H1 (cell line): ENCODE results near the gene NCOA5. TPM values are rescaled to one million over a fixed set of nuclear protein-coding genes. Genes with fewer than 3 reads are reported as not detected.

Experiments
- HDAC2 ChIP-seq, 2 experiments: fragments of 300-600 bp in 1 of 2; sonication (generic) in 1 of 2; IDR thresholded peaks; 2 replicates each; pipeline ENCODE4 v1.6.1; 2011 to 2012; ENCODE audit warnings: low read depth in 2 of 2, low read length in 2 of 2, mild to moderate bottlenecking in 2 of 2, moderate library complexity in 2 of 2, borderline replicate concordance in 1 of 2, inconsistent platforms in 1 of 2
- RAD21 ChIP-seq, 2 experiments: IDR thresholded peaks in 1 of 2; conservative IDR thresholded peaks in 1 of 2; 2 replicates each; pipeline ENCODE4 v1.6.1; 2011; ENCODE audit warnings: low read depth in 2 of 2, low read length in 2 of 2, improper control_type of control experiment in 1 of 2, inconsistent platforms in 1 of 2, mild to moderate bottlenecking in 1 of 2, moderate library complexity in 1 of 2
- polyA plus RNA-seq, 7 experiments: library from polyadenylated mRNA; depleted of rRNA in 3 of 7; stranded (reverse) in 5 of 7; unstranded in 2 of 7; fragments of >200 nt in 5 of 7; fragments of 200-250 nt in 2 of 7; gene quantifications; 1 replicate in 5 of 7; 2 replicates in 1 of 7; 4 replicates in 1 of 7; pipeline versions ENCODE4 v1.2.1 to v1.2.3, GENCODE V29; 2011 to 2013; ENCODE audit warnings: missing spikeins in 2 of 7, mixed read lengths in 2 of 7
- total RNA-seq: library from RNA; stranded (reverse); fragmentation: NEBNext Ultra II Directional; extraction: Animal tissue kit (Norgen Biotek cat#: 25700); gene quantifications from 2 replicates; pipeline ENCODE4 v1.2.1, GENCODE V29; 2021
- TF ChIP-seq, protein P1 (sequence below), 3 experiments: IDR thresholded peaks; 1 replicate in 2 of 3; 2 replicates in 1 of 3; pipeline versions ENCODE4 v1.5.1 to v1.6.1; 2011; ENCODE audit warnings: low read length in 3 of 3, mild to moderate bottlenecking in 3 of 3, inconsistent platforms in 2 of 3, low read depth in 1 of 3, moderate library complexity in 1 of 3; ENCODE audit not compliant: insufficient read depth in 1 of 3; ENCODE audit errors: control extremely low read depth in 1 of 3

Gene NCOA5
- total and polyA plus RNA-seq, 2 of the 8 experiments (the other 6 are each of a cell fraction or from before 2014, with no cell fraction given): 20.4 to 29.0 TPM

DNA sequence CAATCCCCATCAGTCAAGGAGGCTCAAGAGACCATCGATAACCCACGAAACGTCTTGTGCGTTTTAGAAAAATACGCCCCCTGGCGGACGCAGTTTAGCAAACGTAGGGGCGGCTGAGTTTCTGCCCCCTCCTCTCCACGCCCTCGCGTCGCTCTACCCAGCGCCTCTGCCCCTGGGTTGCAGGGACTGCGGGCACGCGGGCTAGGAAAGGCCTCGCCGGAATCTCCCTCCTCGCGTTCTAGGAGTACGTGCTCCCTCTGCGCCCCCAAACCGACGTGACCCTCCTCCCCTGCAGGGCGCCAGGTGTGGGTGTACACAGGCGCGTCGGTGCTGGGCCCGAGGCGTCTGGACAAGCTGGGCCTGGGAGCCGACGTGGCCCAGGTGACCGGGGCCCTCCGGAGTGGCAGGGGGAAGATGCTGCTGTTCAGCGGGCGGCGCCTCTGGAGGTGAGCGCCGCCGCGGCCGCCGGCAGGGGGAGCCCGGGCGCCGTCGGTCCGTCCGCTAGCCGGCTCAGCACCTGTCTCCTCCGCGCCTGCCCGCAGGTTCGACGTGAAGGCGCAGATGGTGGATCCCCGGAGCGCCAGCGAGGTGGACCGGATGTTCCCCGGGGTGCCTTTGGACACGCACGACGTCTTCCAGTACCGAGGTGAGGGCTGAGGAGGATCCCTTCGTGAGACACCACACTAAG lies 75.8 kb downstream of the NCOA5 start (continued):
- TF ChIP-seq, protein P1, sequence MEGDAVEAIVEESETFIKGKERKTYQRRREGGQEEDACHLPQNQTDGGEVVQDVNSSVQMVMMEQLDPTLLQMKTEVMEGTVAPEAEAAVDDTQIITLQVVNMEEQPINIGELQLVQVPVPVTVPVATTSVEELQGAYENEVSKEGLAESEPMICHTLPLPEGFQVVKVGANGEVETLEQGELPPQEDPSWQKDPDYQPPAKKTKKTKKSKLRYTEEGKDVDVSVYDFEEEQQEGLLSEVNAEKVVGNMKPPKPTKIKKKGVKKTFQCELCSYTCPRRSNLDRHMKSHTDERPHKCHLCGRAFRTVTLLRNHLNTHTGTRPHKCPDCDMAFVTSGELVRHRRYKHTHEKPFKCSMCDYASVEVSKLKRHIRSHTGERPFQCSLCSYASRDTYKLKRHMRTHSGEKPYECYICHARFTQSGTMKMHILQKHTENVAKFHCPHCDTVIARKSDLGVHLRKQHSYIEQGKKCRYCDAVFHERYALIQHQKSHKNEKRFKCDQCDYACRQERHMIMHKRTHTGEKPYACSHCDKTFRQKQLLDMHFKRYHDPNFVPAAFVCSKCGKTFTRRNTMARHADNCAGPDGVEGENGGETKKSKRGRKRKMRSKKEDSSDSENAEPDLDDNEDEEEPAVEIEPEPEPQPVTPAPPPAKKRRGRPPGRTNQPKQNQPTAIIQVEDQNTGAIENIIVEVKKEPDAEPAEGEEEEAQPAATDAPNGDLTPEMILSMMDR (IDR thresholded peaks at IDR 0.05; ENCODE audit: control extremely low read depth in 1 of 3, insufficient read depth in 1 of 3, low read depth in 1 of 3, low read length in 3 of 3): peak; percentile 75 to 95 (median 80)
- TF ChIP-seq RAD21 (IDR thresholded peaks at IDR 0.05 in 1 of 2, conservative IDR thresholded peaks at IDR 0.05 in 1 of 2; ENCODE audit: low read depth in 2 of 2, low read length in 2 of 2) (peak; percentile 75 to 84), HDAC2 (IDR thresholded peaks at IDR 0.05; ENCODE audit: borderline replicate concordance in 1 of 2, low read depth in 2 of 2, low read length in 2 of 2) (peak; percentile 12 to 74; a peak in 2 of 4 replicates)
